NB4 (cell line): ENCODE results near the gene ITCH.
"Not testable (repeated sequence)": the region's sequence is repeated elsewhere in the genome, so short reads cannot be mapped to it uniquely, and the experiment has no call there.

Source experiments
- DNase-seq: peaks from one replicate; pipeline ENCODE4 v3.0.0; 2010; ENCODE audit warnings: low read depth
- H3K4me3 ChIP-seq: one replicate; pipeline ENCODE4 v1.5.1; 2011; ENCODE audit warnings: mild to moderate bottlenecking, low read depth, low read length, moderate library complexity
- MYC ChIP-seq: IDR thresholded peaks from 2 replicates; pipeline ENCODE4 v1.6.1; 2011; ENCODE audit warnings: low read depth, low read length
- POLR2A ChIP-seq: IDR thresholded peaks from 2 replicates; pipeline ENCODE4 v1.6.1; 2011; ENCODE audit warnings: mild to moderate bottlenecking; ENCODE audit not compliant: insufficient read length; ENCODE audit errors: extremely low read depth
- TF ChIP-seq, protein P1 (sequence below): IDR thresholded peaks from 2 replicates; pipeline ENCODE4 v1.6.1; 2011; ENCODE audit warnings: low read depth, low read length
- TF ChIP-seq, protein P2 (sequence below): IDR thresholded peaks from one replicate; pipeline ENCODE4 v1.5.1; 2012; ENCODE audit warnings: low read depth, low read length

The ITCH gene

DNA sequence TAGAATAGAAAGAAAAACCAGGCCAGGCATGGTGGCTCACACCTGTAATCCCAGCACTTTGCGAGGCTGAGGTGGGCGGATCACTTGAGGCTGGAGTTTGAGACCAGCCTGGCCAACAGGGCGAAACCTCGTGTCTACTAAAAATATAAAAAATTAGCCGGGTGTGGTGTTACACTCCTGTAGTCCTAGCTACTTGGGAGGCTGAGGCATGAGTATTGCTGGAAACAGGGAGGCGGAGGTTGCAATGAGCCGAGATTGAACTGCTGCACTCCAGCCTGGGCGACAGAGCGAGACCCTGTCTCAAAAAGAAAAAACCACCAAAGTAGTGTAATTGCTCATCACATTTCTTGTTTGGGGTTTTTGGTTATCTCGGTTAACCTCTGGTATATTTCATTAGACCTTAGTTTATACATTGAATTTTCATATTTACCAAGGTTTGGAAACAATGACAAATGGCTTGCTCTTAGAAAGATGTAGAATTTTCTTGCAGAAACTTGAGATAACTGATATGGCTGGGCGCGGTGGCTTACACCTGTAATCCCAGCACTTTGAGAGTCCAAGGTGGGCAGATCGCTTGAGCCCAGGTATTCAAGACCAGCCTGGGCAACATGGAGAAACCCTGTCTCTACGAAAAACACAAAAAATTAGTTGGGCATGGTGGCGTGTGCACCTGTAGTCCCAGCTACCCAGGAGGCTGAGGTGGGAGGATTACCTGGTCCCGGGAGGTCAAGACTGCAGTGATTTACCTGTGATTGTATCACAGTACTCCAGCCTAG, 14.2 kb downstream of the ITCH start:
- no peak for DNase-seq
- TF ChIP-seq, protein P1, sequence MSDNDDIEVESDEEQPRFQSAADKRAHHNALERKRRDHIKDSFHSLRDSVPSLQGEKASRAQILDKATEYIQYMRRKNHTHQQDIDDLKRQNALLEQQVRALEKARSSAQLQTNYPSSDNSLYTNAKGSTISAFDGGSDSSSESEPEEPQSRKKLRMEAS, result no peak
- TF ChIP-seq POLR2A (no peak), MYC (no peak)
- TF ChIP-seq, protein P2, sequence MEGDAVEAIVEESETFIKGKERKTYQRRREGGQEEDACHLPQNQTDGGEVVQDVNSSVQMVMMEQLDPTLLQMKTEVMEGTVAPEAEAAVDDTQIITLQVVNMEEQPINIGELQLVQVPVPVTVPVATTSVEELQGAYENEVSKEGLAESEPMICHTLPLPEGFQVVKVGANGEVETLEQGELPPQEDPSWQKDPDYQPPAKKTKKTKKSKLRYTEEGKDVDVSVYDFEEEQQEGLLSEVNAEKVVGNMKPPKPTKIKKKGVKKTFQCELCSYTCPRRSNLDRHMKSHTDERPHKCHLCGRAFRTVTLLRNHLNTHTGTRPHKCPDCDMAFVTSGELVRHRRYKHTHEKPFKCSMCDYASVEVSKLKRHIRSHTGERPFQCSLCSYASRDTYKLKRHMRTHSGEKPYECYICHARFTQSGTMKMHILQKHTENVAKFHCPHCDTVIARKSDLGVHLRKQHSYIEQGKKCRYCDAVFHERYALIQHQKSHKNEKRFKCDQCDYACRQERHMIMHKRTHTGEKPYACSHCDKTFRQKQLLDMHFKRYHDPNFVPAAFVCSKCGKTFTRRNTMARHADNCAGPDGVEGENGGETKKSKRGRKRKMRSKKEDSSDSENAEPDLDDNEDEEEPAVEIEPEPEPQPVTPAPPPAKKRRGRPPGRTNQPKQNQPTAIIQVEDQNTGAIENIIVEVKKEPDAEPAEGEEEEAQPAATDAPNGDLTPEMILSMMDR, result no peak
- H3K4me3 ChIP-seq, result no peak overlapping the region

- no peak for TF ChIP-seq POLR2A
- DNase-seq, result no peak
- H3K4me3 ChIP-seq, result no peak overlapping the region
Observed at GRCh38 chr20:34382174-34382573, 19.1 kb downstream of the ITCH start.

DNA sequence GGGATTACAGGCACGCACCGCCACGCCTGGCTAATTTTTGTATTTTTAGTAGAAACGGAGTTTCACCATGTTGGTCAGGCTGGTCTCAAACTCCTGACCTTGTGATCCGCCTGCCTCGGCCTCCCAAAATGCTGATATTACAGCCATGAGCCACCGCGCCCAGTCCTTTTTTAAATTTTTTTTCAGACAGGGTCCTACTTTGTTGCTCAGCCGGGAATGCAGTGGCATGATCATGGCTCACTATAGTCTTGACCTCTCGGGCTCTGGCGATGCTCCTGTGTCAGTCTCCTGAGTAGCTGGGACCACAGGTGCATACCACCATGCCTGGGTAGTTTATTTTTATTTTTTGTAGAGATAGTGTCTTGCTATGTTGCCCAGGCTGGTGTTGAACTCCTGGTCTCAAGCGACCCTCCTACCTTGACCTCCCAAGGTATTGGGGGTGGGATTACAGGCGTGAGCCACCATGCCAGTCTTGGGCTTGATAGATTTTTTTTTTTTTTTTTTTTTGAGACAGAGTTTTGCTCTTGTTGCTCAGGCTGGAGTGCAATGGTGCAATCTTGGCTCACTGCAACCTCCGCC, 19.9 kb downstream of the ITCH start:
- not testable (repeated sequence) for H3K4me3 ChIP-seq, DNase-seq

- DNase-seq, result peak; percentile 51
- TF ChIP-seq, protein P1, result no peak
- TF ChIP-seq, protein P2, result no peak
- TF ChIP-seq MYC, result no peak
- H3K4me3 ChIP-seq, result no peak overlapping the region
Observed at GRCh38 chr20:34385464-34385863, 22.4 kb downstream of the ITCH start.

- TF ChIP-seq, protein P1, result no peak
- TF ChIP-seq POLR2A (no peak), MYC (no peak)
- TF ChIP-seq, protein P2, result no peak
Observed at GRCh38 chr20:34388000-34388399, 24.9 kb downstream of the ITCH start.

GRCh38 chr20:34388678-34389077, 25.6 kb downstream of the ITCH start:
- TF ChIP-seq POLR2A (no peak), MYC (no peak)
- TF ChIP-seq, protein P2, result no peak
- TF ChIP-seq, protein P1, result no peak
- H3K4me3 ChIP-seq, result no peak overlapping the region
- no peak for DNase-seq

More at GRCh38 chr20:34388000-34388399, 24.9 kb downstream of the ITCH start:
- H3K4me3 ChIP-seq, result no peak overlapping the region
- no peak for DNase-seq
